H1 (cell line): Measurements from ENCODE around the gene ANAPC16. TPM values are rescaled to one million over a fixed set of nuclear protein-coding genes. Genes with fewer than 3 reads are reported as not detected.
A peak's percentile ranks its signal among the peaks of the same experiment; 100 is the strongest.

Experiments
- CTCF ChIA-PET: fragments of 300-600 bp; sonication (Branson Sonifier 250); formaldehyde crosslinking; loops from one replicate; lab custom pipeline; 2021; ENCODE audit not compliant: partially characterized antibody; lab: Charles Lee
- POLR2A ChIA-PET: fragments of 300-600 bp; sonication (Branson Sonifier 250); formaldehyde crosslinking; loops from one replicate; lab custom pipeline; 2021; ENCODE audit warnings: inconsistent platforms; ENCODE audit not compliant: partially characterized antibody; lab: Charles Lee
- DNase-seq, 2 experiments: peaks; one replicate each; pipeline versions ENCODE4 v3.0.0 to v3.0.0-alpha.2; 2010 to 2022; ENCODE audit warnings: low spot score in 2 of 2, low read depth in 1 of 2, mixed read lengths in 1 of 2
- FAIRE-seq: peaks from 2 replicates; lab custom pipeline; 2011; peaks lifted over from hg19 to GRCh38; lab: Jason Lieb, UNC
- H2AFZ ChIP-seq: 2 replicates; pipeline ENCODE4 v1.8.1; 2012; ENCODE audit warnings: low read length, inconsistent platforms
- H2AK5ac ChIP-seq: 2 replicates; pipeline ENCODE4 v1.6.1; 2013; ENCODE audit warnings: low read depth, low read length
- H2BK120ac ChIP-seq: replicated peaks from 2 replicates; pipeline ENCODE3; 2013; ENCODE audit warnings: low read depth, low read length, inconsistent platforms
- H2BK12ac ChIP-seq: 2 replicates; pipeline ENCODE4 v1.6.1; 2013; ENCODE audit warnings: low read depth, low read length
- H2BK15ac ChIP-seq: 2 replicates; pipeline ENCODE4 v1.6.1; 2013; ENCODE audit warnings: low read length
- H2BK20ac ChIP-seq: 2 replicates; pipeline ENCODE4 v1.6.1; 2013; ENCODE audit warnings: low read length
- H2BK5ac ChIP-seq: 2 replicates; pipeline ENCODE4 v1.6.1; 2013; ENCODE audit warnings: low read depth, low read length
- H3K14ac ChIP-seq: 2 replicates; pipeline ENCODE4 v1.6.1; 2013; ENCODE audit warnings: inconsistent platforms; ENCODE audit not compliant: insufficient read length
- H3K18ac ChIP-seq: 2 replicates; pipeline ENCODE4 v1.6.1; 2013; ENCODE audit warnings: low read length; ENCODE audit errors: extremely low read depth
- H3K23ac ChIP-seq: 2 replicates; pipeline ENCODE4 v1.6.1; 2013; ENCODE audit warnings: inconsistent platforms; ENCODE audit not compliant: insufficient read length
- H3K23me2 ChIP-seq: 2 replicates; pipeline ENCODE4 v1.6.1; 2013; ENCODE audit warnings: low read depth, low read length
- H3K27ac ChIP-seq: 2 replicates; pipeline ENCODE4 v1.6.1; 2011; ENCODE audit warnings: low read depth, low read length, inconsistent platforms
- H3K27me3 ChIP-seq, 4 experiments: replicated peaks in 1 of 4; 1 replicate in 1 of 4; 2 replicates in 3 of 4; pipeline versions ENCODE4 v1.6.1 to v1.8.1; 2011 to 2013; ENCODE audit warnings: low read length in 3 of 4, mild to moderate bottlenecking in 3 of 4, inconsistent platforms in 2 of 4, mixed read lengths in 2 of 4, moderate library complexity in 1 of 4; ENCODE audit not compliant: control insufficient read depth in 3 of 4, insufficient read depth in 3 of 4; ENCODE audit errors: extremely low read depth in 1 of 4
- H3K36me3 ChIP-seq, 4 experiments: 2 replicates each; pipeline versions ENCODE4 v1.6.1 to v1.8.1; 2011 to 2013; ENCODE audit warnings: mild to moderate bottlenecking in 4 of 4, low read length in 3 of 4, moderate library complexity in 2 of 4, control low read depth in 1 of 4, inconsistent platforms in 1 of 4; ENCODE audit not compliant: insufficient read depth in 4 of 4, control insufficient read depth in 2 of 4
- H3K4ac ChIP-seq: replicated peaks from 2 replicates; pipeline ENCODE3; 2013; ENCODE audit warnings: low read length, low read depth, mixed read lengths, inconsistent platforms; ENCODE audit not compliant: insufficient read length
- H3K4me1 ChIP-seq, 4 experiments: replicated peaks in 1 of 4; 1 replicate in 1 of 4; 2 replicates in 3 of 4; pipeline versions ENCODE4 v1.6.1 to v1.8.1; 2011 to 2013; ENCODE audit warnings: low read length in 3 of 4, inconsistent platforms in 2 of 4, mixed read lengths in 1 of 4; ENCODE audit not compliant: insufficient read depth in 4 of 4, control insufficient read depth in 3 of 4
- H3K4me2 ChIP-seq, 2 experiments: 2 replicates each; pipeline versions ENCODE4 v1.6.1 to v1.8.1; 2011 to 2013; ENCODE audit warnings: low read depth in 2 of 2, low read length in 2 of 2, control low read depth in 1 of 2, inconsistent platforms in 1 of 2, mild to moderate bottlenecking in 1 of 2; ENCODE audit not compliant: insufficient read depth in 1 of 2
- H3K4me3 ChIP-seq, 4 experiments: fragments of 200-600, 300-600 bp in 1 of 4; sonication (generic), shearing (Covaris generic), sonication (Bioruptor Twin) in 1 of 4; 2 replicates each; pipeline versions ENCODE4 v1.5.1 to v1.8.1; 2011 to 2016; ENCODE audit warnings: low read length in 4 of 4, low read depth in 3 of 4, control low read depth in 2 of 4, inconsistent platforms in 2 of 4, mild to moderate bottlenecking in 2 of 4, mixed read lengths in 1 of 4, moderate library complexity in 1 of 4; ENCODE audit not compliant: insufficient read depth in 2 of 4; ENCODE audit errors: extremely low read depth in 1 of 4
- H3K56ac ChIP-seq: replicated peaks from 2 replicates; pipeline ENCODE3; 2013; ENCODE audit warnings: low read depth, mild to moderate bottlenecking, mixed read lengths, low read length, inconsistent platforms; ENCODE audit not compliant: insufficient read length
- H3K79me1 ChIP-seq: 2 replicates; pipeline ENCODE4 v1.6.1; 2013; ENCODE audit warnings: low read depth, low read length, control low read depth
- H3K79me2 ChIP-seq, 2 experiments: 2 replicates each; pipeline versions ENCODE4 v1.6.1 to v1.8.1; 2012 to 2013; ENCODE audit warnings: low read length in 2 of 2, mild to moderate bottlenecking in 2 of 2, inconsistent platforms in 1 of 2; ENCODE audit not compliant: insufficient read depth in 2 of 2, control insufficient read depth in 1 of 2
- H3K9ac ChIP-seq, 4 experiments: replicated peaks in 1 of 4; 1 replicate in 1 of 4; 2 replicates in 3 of 4; pipeline versions ENCODE4 v1.6.1 to v1.8.1; 2011 to 2013; ENCODE audit warnings: low read depth in 3 of 4, low read length in 3 of 4, control low read depth in 2 of 4, mild to moderate bottlenecking in 2 of 4, moderate library complexity in 2 of 4, inconsistent platforms in 1 of 4; ENCODE audit errors: extremely low read depth in 1 of 4
- H3K9me3 ChIP-seq, 2 experiments: 2 replicates each; pipeline versions ENCODE4 v1.6.1 to v1.8.1; 2012 to 2013; ENCODE audit warnings: mild to moderate bottlenecking in 2 of 2, moderate library complexity in 2 of 2, control low read depth in 1 of 2, inconsistent platforms in 1 of 2, low read depth in 1 of 2, low read length in 1 of 2, mixed read lengths in 1 of 2; ENCODE audit not compliant: insufficient read depth in 2 of 2
- H4K20me1 ChIP-seq, 2 experiments: replicated peaks in 1 of 2; 2 replicates each; pipeline versions ENCODE3 to v1.8.1; 2011 to 2013; ENCODE audit warnings: inconsistent platforms in 2 of 2, low read length in 2 of 2, mild to moderate bottlenecking in 1 of 2; ENCODE audit not compliant: insufficient read depth in 2 of 2, control insufficient read depth in 1 of 2
- H4K5ac ChIP-seq: 2 replicates; pipeline ENCODE4 v1.6.1; 2013; ENCODE audit warnings: low read length, low read depth, mixed read lengths, inconsistent platforms; ENCODE audit not compliant: insufficient read length
- H4K8ac ChIP-seq: 2 replicates; pipeline ENCODE4 v1.8.0; 2013; ENCODE audit warnings: mild to moderate bottlenecking, moderate library complexity, low read length, inconsistent platforms; ENCODE audit not compliant: insufficient read depth; ENCODE audit errors: extremely low read depth
- H4K91ac ChIP-seq: replicated peaks from 2 replicates; pipeline ENCODE3; 2013; ENCODE audit warnings: low read length, mixed read lengths, inconsistent platforms; ENCODE audit not compliant: insufficient read length
- ATF2 ChIP-seq: IDR thresholded peaks from 2 replicates; pipeline ENCODE4 v1.6.1; 2012; ENCODE audit warnings: low read length, inconsistent platforms
- BACH1 ChIP-seq: IDR thresholded peaks from 2 replicates; pipeline ENCODE4 v1.6.1; 2012; ENCODE audit warnings: low read length, improper control_type of control experiment
- CEBPB ChIP-seq: IDR thresholded peaks from 2 replicates; pipeline ENCODE4 v1.6.1; 2012; ENCODE audit warnings: low read depth, low read length
- CTCF ChIP-seq, 3 experiments: IDR thresholded peaks; 1 replicate in 2 of 3; 2 replicates in 1 of 3; pipeline versions ENCODE4 v1.5.1 to v1.6.1; 2011; ENCODE audit warnings: low read length in 3 of 3, mild to moderate bottlenecking in 3 of 3, inconsistent platforms in 2 of 3, low read depth in 1 of 3, moderate library complexity in 1 of 3; ENCODE audit not compliant: insufficient read depth in 1 of 3; ENCODE audit errors: control extremely low read depth in 1 of 3
- EZH2 ChIP-seq: fragments of 200-600 bp; sonication (generic); IDR thresholded peaks from 2 replicates; pipeline ENCODE4 v1.7.1; 2012; ENCODE audit warnings: low read depth, mild to moderate bottlenecking, moderate library complexity, low read length, inconsistent platforms; ENCODE audit not compliant: severe bottlenecking
- RAD21 ChIP-seq, 2 experiments: IDR thresholded peaks in 1 of 2; conservative IDR thresholded peaks in 1 of 2; 2 replicates each; pipeline ENCODE4 v1.6.1; 2011; ENCODE audit warnings: low read depth in 2 of 2, low read length in 2 of 2, improper control_type of control experiment in 1 of 2, inconsistent platforms in 1 of 2, mild to moderate bottlenecking in 1 of 2, moderate library complexity in 1 of 2
- SIRT6 ChIP-seq: IDR thresholded peaks from one replicate; pipeline ENCODE4 v1.7.1; 2012; ENCODE audit warnings: low read length, inconsistent platforms
- TEAD4 ChIP-seq: IDR thresholded peaks from 2 replicates; pipeline ENCODE4 v1.6.1; 2012; ENCODE audit warnings: low read depth, low read length, inconsistent platforms, mixed read lengths
- WGBS, 2 experiments: shearing (Covaris generic) in 1 of 2; methylation state at CpG; one replicate each; pipeline versions ENCODE4 v1.1.6 to v1.1.7; 2013 to 2015; ENCODE audit warnings: low lambda C conversion rate in 2 of 2, mixed read lengths in 2 of 2, inconsistent platforms in 1 of 2, low coverage in 1 of 2, missing lambda C conversion rate in 1 of 2; ENCODE audit not compliant: insufficient replicate concordance in 2 of 2, insufficient coverage in 1 of 2, insufficient read length in 1 of 2; ENCODE audit errors: extremely low coverage in 1 of 2, missing lambda C conversion rate in 1 of 2; 5-methylcytosine and 5-hydroxymethylcytosine counted together
- polyA plus RNA-seq, 7 experiments: library from polyadenylated mRNA; depleted of rRNA in 3 of 7; stranded (reverse) in 5 of 7; unstranded in 2 of 7; fragments of >200 nt in 5 of 7; fragments of 200-250 nt in 2 of 7; gene quantifications; 1 replicate in 5 of 7; 2 replicates in 1 of 7; 4 replicates in 1 of 7; pipeline versions ENCODE4 v1.2.1 to v1.2.3, GENCODE V29; 2011 to 2013; ENCODE audit warnings: missing spikeins in 2 of 7, mixed read lengths in 2 of 7
- total RNA-seq: library from RNA; stranded (reverse); fragmentation: NEBNext Ultra II Directional; extraction: Animal tissue kit (Norgen Biotek cat#: 25700); gene quantifications from 2 replicates; pipeline ENCODE4 v1.2.1, GENCODE V29; 2021

ANAPC16 gene
- total and polyA plus RNA-seq, 2 of the 8 experiments (the other 6 are each of a cell fraction or from before 2014, with no cell fraction given) = 53.1 to 57.4 TPM

- CTCF ChIA-PET = interaction anchor here (0.7 to 4.4 kb wide), 15 partner anchors 11 to 311 kb away, joined by 3 to 25 read pairs (median 5); partner anchors contain the start of gene DDIT4
- no peaks in the 10 kb centered on the region for H3K36me3 ChIP-seq
- no peak overlapping the region for H3K27ac ChIP-seq
- H3K4me3 ChIP-seq = no peak overlapping the region
- no peaks in the 10 kb centered on the region for H4K20me1 ChIP-seq
- H3K4ac ChIP-seq = no peak overlapping the region
- no peak overlapping the region for H2AFZ ChIP-seq
- H3K23me2 ChIP-seq = peaks cover 4% of the 10 kb centered on the region; the same call in 1 of the 2 replicates
- no peaks in the 10 kb centered on the region for H3K27me3 ChIP-seq
- no peak for DNase-seq
- H3K14ac ChIP-seq = no peak overlapping the region
- H3K23ac ChIP-seq = no peak overlapping the region
- H3K79me1 ChIP-seq = no peaks in the 10 kb centered on the region
- no peaks in the 10 kb centered on the region for H3K9me3 ChIP-seq
- no peak overlapping the region for H4K5ac ChIP-seq
- no peak overlapping the region for H3K4me2 ChIP-seq
- peak overlapping the region; percentile 80; the same call in 1 of the 2 replicates for H2BK20ac ChIP-seq
- no peaks in the 10 kb centered on the region for H3K79me2 ChIP-seq
- peaks cover 12 to 29% (median 26%) of the 10 kb centered on the region in 4 experiments for H3K4me1 ChIP-seq
- no peak overlapping the region for H3K9ac ChIP-seq
- peak overlapping the region; percentile 20 for H4K91ac ChIP-seq
- H4K8ac ChIP-seq = no peak overlapping the region
- TF ChIP-seq CEBPB (no peak), BACH1 (no peak), CTCF (IDR thresholded peaks at IDR 0.05; ENCODE audit: control extremely low read depth in 1 of 3, insufficient read depth in 1 of 3, low read depth in 1 of 3, low read length in 3 of 3) (peak; percentile 9 to 33 (median 27); a peak in 3 of 4 replicates), TEAD4 (no peak), ATF2 (no peak), EZH2 (no peak), RAD21 (IDR thresholded peaks at IDR 0.05 in 1 of 2, conservative IDR thresholded peaks at IDR 0.05 in 1 of 2; ENCODE audit: low read depth in 2 of 2, low read length in 2 of 2) (peak; percentile 6 to 34; a peak in 2 of 4 replicates), SIRT6 (no peak)
- no peak overlapping the region; the same call in 1 of the 2 replicates for H3K18ac ChIP-seq
- FAIRE-seq = no peak
- H2BK15ac ChIP-seq = peak overlapping the region; percentile 95; the same call in 1 of the 2 replicates
- H2BK12ac ChIP-seq = peak overlapping the region; percentile 60; the same call in 1 of the 2 replicates
- H3K56ac ChIP-seq = no peak overlapping the region
- H2BK120ac ChIP-seq = no peak overlapping the region
- peak overlapping the region; percentile 26; the same call in 1 of the 2 replicates for H2AK5ac ChIP-seq
- H2BK5ac ChIP-seq = peak overlapping the region; percentile 40; the same call in 1 of the 2 replicates
- POLR2A ChIA-PET = interaction anchor here (0.6 to 24.2 kb wide), 10 partner anchors 11 to 173 kb away, joined by 3 to 673 read pairs (median 4); partner anchors contain the start of gene DDIT4
- 94% methylated on average over 4 of the region's 4 CpGs; no CpG with 5 or more reads in 1 of the 2 experiments for WGBS, 2 experiments
Measured at GRCh38 chr10:72258617-72259016, 42.8 kb downstream of the ANAPC16 start.
